ENCODE data around the gene ZNF470. TPM values are rescaled to one million over a fixed set of nuclear protein-coding genes. Genes with fewer than 3 reads are reported as not detected.

The ZNF470 gene
- total RNA-seq, 1 donor, result 6.4 TPM

DNA sequence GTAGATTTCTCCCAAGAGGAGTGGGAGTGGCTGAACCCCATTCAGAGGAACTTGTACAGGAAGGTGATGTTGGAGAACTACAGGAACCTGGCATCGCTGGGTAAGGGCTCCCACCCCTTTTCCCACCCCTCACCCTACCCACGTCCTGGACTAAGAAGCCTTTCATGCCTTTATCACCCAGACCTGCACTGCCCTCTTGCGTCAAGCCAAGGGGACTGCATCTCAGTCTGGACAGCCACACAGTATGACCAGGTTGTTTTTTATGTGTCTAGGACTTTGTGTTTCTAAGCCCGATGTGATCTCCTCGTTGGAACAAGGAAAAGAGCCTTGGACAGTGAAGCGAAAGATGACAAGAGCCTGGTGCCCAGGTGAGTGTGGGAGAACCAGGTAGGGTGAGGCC, 19.7 kb upstream of the ZNF470 start:
- no peak for DNase-seq (ENCODE audit: low read depth)
- TF ChIP-seq, protein P1, sequence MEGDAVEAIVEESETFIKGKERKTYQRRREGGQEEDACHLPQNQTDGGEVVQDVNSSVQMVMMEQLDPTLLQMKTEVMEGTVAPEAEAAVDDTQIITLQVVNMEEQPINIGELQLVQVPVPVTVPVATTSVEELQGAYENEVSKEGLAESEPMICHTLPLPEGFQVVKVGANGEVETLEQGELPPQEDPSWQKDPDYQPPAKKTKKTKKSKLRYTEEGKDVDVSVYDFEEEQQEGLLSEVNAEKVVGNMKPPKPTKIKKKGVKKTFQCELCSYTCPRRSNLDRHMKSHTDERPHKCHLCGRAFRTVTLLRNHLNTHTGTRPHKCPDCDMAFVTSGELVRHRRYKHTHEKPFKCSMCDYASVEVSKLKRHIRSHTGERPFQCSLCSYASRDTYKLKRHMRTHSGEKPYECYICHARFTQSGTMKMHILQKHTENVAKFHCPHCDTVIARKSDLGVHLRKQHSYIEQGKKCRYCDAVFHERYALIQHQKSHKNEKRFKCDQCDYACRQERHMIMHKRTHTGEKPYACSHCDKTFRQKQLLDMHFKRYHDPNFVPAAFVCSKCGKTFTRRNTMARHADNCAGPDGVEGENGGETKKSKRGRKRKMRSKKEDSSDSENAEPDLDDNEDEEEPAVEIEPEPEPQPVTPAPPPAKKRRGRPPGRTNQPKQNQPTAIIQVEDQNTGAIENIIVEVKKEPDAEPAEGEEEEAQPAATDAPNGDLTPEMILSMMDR (IDR thresholded peaks at IDR 0.05; ENCODE audit: insufficient read depth, low read length), result no peak
- no peak overlapping the region for H3K4me3 ChIP-seq (ENCODE audit: low read depth, low read length)

DNA sequence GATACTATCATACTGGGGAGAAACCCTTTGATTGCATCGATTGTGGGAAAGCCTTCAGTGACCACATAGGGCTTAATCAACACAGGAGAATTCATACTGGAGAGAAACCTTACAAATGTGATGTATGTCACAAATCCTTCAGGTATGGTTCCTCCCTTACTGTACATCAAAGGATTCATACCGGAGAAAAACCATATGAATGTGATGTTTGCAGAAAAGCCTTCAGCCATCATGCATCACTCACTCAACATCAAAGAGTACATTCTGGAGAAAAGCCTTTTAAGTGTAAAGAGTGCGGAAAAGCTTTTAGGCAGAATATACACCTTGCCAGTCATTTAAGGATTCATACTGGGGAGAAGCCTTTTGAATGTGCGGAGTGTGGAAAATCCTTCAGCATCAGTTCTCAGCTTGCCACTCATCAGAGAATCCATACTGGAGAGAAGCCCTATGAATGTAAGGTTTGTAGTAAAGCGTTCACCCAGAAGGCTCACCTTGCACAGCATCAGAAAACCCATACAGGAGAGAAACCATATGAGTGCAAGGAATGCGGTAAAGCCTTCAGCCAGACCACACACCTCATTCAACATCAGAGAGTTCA, 12.9 kb upstream of the ZNF470 start:
- no peak overlapping the region for H3K4me3 ChIP-seq (ENCODE audit: low read depth, low read length)
- TF ChIP-seq, protein P1 (IDR thresholded peaks at IDR 0.05; ENCODE audit: insufficient read depth, low read length), result no peak
- no peak for DNase-seq (ENCODE audit: low read depth)

DNA sequence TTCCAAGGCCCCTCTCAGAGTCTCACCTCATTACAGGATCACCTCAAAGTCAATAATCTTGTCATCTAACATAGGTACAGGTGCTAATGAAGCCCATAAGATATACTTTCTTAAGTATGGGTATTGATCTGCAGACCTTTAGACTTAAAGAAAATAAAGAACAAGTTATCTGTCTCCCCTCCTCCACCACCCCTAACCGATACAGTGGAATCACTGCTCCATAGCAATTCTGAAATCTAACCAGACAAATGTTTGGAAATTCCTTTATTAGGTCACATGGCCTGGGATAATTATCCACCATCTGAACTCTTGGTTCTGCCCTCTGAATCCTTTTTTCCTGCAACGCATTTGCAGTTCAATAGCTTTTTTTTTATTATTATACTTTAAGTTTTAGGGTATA, 4.5 kb upstream of the ZNF470 start:
- TF ChIP-seq, protein P1 (IDR thresholded peaks at IDR 0.05; ENCODE audit: insufficient read depth, low read length), result no peak
- H3K4me3 ChIP-seq (ENCODE audit: low read depth, low read length), result no peak overlapping the region
- no peak for DNase-seq (ENCODE audit: low read depth)

DNA sequence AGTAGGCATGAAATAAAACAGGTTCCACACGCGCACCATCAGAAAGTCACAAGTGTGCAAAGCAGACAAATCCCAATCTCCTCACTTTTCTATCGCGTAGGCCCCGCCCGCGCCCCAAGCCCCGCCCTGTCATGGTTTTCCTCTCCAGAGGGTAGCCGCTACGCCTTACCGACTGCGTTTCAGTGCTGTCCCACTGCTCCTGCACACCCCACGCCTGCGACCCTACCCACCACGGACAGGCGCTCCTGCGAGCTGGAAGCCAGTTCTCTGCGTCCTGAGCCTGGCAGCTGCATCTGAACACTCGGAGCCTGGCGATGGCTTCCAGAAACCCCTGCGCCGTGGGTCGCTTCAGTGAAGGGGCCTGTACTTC, 379 bp upstream of the ZNF470 start:
- no peak for DNase-seq (ENCODE audit: low read depth)
- H3K4me3 ChIP-seq (ENCODE audit: low read depth, low read length), result peak overlapping the region; percentile 99
- TF ChIP-seq, protein P1 (IDR thresholded peaks at IDR 0.05; ENCODE audit: insufficient read depth, low read length), result no peak

DNA sequence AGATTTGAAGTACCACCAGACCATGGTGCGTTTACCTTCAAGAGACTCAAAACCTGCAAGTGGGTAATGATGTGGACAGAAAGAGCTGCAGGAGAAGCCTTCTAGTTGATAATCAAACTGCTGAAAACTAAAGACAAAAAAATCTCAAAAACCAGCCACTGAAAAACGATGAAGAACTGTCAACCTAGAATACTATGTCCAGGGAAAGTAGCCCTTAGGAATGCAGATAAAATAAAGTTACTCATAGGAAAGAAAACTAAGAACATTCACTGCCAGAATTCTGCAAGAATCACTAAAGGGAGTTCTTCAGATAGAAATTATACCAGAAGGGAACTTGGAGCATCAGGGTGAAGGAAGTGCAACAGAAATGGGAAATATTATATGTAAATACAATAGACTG, 5.3 kb downstream of the ZNF470 start:
- TF ChIP-seq, protein P1 (IDR thresholded peaks at IDR 0.05; ENCODE audit: insufficient read depth, low read length), result no peak
- H3K4me3 ChIP-seq (ENCODE audit: low read depth, low read length), result no peak overlapping the region
- DNase-seq (ENCODE audit: low read depth), result no peak

DNA sequence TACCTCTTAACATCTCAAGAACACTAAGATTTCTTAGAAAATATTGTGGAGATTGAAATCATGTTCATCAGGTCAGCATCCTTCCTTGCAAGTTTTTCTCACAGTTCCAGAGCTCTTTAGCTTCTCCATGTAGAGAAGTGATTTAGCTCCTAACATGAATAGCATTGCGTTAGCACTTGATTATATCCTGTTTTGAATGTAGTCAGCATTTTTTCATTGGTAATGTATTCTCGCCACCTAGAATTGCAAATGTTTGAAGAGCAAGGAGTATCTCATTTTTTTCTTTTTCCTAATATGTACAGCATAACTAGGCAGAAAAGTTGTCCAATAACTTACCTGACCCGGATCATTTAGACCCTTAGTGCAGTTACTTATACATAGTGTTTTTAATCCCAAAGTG, 6.6 kb downstream of the ZNF470 start:
- no peak overlapping the region for H3K4me3 ChIP-seq (ENCODE audit: low read depth, low read length)
- TF ChIP-seq, protein P1 (IDR thresholded peaks at IDR 0.05; ENCODE audit: insufficient read depth, low read length), result no peak
- no peak for DNase-seq (ENCODE audit: low read depth)
